Amniotic stem cell (primary cell): ENCODE data around the gene NR2E1.

ENCODE experiments used
- DNase-seq: peaks from one replicate; lab custom pipeline; 2025; lab: John Stamatoyannopoulos, UW

Gene NR2E1

DNA sequence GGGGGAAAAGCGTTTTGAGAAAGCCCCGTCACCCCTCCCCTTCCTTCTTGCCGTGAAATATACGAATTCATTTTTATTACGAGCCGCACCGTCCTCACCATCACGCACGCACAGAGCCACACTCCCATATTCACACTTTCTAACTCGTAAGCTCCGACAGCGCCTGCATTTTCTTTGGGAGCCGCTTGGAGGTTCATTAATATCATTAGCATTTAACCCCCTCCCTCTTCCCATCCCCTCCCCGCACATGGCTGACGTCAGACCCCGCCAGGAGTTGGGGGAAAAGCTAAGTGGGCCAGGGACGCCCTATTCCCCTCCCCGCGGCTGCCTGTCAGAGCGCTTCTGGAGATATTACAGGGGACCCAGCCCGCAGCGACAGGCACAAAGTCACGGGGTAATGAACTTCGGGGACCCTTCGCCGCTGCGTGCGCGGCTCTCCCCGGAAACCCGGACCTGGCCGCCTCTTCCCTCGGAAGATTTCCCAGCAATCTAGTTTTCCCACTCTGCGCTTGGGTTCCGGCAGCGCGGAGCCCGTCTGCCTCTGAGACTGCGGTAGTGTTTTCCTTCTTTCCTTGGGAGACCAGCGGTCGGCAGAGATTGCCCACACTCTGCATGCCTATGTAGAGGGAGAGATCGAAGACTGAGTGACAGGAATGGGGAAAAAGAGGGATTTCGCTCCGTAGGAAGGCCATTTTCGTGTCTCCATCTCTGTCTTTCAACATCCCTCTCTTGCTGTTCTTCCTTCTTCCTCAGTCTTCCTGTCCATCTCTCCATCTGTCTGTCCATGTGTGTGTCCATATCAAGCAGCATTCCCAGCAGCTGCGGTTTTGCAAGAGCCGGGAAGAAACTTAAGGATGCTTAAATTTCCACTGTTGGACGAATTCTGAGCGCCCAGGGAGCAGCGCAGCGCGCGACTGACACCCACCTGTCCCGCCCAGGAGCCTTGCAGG is at the start of gene NR2E1:
Gene NR2E1, plus strand, starts transcription at position 309 of the 950 bp plus-strand sequence. CDS start 744 bp downstream, outside the sequence.
- no peak for DNase-seq

DNA sequence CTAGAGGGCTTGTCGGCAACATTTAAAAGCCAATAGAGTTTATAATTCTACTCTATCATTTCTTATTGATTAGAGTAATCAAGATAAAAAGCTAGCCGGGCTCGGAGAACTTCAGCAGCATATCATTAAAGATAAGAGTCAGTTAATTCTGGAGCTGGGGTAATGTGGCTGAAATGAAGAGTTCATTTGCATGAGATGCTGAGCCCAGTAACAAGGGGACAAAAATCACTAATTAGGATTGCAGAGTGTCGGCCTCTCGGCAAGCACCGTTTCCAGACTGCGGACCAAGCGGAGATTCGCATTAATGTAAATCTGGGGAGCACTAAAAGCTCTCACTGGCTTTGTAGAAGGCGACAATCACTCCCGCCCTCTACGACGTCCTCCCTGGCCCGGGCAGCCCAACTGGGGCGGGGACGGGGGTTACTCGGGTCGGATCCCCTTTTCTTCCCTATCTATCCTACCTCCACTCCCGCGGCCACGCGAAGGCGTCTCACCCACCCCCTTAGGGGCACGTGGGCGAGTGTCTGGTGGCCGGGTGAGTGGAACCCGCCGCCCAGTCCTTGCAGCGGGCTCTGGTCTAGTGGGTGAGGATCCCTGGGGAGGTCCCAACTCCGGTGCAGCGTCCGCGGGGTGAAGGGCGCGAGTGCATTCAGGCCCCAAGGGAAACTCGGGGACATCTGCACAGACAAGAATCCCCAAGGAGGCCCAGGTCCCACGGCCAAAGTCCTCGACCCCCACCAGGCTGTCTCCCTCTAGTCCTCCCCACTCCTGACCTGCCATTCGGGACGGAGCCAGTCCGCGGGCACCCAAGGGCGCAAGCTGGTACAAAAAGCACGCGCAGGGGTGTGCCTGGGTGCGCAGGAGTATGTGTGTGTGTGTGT is 49.0 kb upstream of the NR2E1 start:
- no peak for DNase-seq

DNA sequence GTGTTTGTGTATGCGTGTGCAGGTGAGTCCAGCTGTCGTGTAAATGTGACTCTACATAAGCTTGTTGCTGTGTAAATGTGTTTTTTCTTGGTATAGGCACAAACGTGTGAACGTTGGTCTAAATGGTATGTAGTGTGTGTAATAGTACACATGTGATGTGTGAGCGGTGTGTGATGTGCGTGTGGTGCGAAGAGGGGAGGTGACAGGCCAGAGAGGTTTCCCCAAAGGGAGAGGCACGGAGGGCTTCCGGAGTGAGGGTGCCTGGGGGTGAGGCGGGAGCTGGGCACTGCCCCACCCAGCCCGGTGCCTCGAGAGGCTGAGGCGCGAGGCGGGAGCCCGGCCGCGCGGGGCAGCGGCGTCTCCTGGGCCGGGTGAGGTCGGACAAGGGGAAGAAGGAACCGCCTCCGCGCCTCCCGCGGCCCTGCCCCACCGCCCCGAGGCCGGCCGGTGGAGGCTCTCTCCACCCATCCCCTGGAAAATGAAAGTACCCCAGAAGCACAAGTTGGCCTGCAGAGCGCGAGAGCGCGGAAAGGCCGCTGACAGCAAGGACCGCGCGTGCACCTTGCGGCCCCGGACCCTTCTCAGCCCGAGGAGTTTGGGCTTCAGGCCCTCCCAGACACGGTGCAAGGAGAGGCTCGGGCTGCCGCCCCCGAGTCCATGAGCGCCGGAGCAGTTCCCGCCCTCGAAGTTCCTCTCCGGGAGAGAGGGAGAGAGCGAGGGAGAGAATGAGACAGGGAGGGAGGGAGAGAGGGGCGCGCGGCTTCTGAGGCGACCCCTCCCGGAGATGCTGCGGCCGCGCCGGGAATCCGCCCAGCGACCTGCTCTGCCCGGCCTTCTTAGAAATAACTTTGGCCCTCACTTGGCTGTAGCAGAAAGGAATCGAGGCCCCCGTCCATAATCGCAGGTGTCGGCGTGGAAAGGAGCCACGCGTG is 48.1 kb upstream of the NR2E1 start:
- no peak for DNase-seq

DNA sequence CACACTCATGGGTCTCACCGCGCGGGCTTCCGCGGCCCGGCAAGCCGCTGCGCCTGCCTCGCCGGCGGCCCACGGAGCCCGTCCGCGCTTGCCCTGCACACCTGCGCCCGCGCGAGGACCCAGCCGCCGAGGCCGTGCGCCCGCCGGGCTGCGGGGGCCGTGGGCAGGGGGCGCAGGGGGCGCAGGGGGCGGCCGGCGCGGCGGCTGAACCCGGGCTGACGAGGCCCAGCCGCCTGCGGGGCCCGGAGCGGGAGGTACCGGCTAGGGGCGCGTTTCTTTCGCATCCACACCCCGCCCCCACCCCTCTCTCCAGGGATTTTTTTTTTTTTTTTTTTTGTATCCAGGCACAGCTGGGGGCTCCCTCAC is 47.5 kb upstream of the NR2E1 start:
- no peak for DNase-seq

DNA sequence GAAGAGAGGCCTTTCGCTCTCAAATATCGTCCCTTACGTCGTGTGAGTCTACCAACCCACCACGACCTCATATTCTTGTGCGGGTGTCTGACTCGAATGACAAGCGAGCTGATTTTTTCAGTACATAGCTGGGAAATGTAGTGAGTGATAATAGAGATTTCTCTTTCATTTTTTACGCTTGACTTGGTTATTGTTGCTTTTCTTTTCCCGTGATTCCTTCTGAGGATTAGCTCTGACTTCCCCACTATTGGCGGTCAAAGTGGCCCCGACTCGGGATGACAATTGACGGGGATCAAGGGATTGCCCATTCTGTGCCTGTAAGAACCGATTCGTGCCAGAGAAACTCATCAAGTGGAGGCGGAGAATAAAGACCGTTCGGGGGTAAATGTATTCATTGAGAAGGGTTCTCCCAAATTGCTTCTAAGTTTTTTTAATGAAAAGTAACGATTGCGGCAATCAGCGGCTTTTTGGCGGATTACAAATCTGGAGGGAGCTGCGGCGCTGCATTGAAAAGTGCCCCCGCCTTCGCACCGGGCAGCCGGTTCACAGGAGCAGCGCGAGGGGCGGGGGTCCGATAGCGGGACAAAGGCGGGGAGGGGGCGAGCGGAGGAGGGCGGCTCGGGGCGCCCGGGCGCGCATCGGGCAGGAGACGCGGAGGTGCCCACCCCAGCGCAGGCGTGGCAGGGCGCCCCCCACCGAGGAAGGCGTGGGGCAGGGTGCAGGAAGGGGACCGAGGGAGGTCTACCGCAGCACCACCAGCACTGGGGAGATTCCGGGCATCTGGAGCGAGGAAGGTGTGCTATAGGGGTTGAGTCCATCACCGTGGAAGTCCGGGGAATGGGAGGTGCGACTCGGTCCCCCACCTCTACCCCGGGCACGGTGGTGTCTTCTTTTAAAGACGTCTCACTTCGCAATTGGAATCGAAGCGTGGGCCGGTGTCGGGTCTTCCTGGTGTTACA is 46.7 kb upstream of the NR2E1 start:
- DNase-seq = no peak

DNA sequence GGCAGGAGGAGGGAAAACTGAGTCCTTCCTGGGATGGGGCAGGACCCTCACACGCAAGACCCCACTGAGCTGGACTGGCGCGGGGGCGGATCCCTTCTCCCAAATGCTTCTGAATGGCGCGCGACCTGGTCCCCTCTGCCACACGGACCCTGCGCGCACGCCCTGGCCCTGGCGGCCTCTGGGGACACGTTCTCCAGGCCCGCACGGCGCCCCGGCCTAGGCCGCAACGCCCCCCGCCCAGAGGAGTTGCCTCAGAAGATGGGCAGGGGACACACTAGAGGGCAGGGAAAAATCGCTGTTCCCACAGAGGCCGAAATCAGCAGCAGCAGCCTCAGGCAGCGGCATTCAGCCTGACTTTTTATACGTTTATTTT is 46.1 kb upstream of the NR2E1 start:
- no peak for DNase-seq

DNA sequence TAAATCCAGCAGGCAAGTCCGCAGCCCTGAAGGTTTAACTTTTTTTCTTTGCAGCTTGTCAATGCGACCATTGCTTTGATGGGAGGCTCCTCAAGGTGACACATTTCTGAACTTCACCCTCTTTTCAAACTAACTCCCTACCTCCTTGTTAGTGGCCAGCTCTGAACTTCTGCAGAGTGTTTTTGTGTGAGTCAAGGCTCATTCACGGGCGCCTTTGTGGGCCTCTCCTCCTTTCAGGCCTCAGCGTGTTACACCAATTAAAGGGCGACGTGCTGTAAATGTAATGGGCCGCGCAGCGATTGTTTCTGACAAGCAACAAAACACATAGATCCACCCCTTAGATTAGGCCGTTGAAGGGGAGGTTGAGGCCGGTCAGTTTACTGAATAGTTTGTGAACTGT is 45.5 kb upstream of the NR2E1 start:
- no peak for DNase-seq

DNA sequence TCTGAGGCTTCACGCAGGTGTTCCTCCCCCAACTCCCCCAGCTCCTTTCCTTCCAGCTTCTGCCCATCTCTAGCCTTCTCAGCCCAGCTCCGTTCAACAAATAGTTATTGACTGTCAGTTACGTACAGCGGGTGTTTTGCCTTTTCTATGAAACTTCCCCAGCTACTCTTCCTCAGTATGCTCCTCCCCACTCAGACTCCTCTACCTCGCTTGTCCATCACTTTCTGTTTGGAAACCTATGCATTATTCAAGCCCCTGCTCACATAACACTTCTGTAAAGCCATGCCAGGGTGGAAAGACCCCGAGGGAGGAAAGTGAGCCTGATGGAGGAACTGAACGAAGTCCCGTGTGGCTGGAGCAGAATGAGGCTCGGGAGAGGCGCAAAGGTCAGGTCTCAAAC is 44.2 kb upstream of the NR2E1 start:
- DNase-seq = no peak

DNA sequence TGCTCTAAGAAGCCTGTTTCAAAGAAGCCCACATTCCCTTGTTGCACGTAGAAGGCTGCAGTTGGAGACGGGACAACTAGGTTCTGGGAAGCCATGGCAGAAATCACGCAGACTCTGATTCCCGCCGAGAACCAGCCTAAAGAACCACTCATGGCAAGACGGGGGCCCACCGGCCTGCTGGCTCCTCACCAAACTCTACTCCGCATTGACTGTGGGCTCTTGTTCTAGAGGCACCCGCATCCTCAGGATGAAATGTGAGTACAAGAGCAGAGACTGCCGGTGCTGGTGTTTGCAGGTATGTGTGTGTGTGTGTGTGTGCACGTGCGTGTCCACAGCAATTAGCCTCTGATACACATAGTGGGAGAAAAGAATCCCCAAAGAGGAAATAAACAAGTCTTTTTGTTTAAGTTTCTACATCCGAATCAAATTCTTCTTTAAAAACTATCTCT is 42.3 kb upstream of the NR2E1 start:
- no peak for DNase-seq

DNA sequence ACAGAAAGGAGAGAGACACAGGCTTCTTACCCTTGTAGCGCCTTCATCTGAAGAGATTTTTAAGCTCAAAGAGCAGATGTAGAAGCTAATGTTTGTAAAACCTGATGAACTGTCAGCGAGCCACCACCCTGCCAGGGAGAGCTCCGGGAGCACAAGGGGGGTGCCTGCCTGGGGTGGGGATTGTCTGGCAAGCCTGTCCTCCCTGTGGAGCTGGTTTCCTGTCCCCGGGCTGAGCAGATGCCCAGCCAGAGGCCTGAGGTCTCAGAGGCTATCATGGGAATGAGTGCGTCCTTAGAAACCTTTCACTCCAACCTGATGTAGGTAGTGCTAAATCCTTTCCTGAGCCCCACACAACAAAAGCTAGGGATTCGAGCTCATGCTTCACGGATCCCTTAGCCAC is 41.9 kb upstream of the NR2E1 start:
- no peak for DNase-seq

DNA sequence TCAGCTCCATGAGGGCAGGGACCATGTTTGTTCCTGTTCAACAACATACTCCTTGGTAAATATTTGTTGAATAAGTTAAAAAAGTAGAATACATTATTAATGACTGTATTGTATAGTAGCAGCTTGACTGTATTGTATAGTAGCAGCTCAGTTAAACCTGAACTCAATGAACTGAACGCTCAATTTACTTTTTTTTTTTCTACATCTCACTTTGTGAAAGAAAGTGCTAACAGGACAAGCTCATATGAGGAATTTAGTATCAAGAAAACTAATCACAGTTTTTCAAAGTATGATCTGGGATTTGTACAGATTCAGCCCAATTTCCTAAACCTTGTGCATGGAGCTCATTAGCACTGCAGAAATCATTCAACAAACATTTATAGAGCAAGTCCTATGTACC is 38.8 kb upstream of the NR2E1 start:
- DNase-seq = no peak

DNA sequence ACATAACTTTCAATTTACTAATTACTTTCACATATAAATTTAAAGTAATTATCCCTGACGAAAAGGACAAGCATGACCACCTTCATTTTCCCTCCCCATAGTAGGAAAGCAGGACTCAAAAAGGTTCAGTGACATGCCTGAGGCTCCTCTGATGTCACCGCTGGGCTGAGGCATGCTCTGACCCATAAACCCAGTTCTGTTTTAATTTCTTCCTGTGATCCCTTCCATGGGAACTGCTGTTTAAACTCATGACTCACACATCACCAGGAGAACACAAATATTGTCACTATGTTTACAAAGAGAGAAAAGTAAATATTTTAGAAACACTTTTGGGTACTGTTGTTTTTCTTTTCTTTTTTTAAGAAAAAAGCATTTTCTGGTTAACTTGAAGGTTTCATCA is 38.0 kb upstream of the NR2E1 start:
- DNase-seq = no peak

DNA sequence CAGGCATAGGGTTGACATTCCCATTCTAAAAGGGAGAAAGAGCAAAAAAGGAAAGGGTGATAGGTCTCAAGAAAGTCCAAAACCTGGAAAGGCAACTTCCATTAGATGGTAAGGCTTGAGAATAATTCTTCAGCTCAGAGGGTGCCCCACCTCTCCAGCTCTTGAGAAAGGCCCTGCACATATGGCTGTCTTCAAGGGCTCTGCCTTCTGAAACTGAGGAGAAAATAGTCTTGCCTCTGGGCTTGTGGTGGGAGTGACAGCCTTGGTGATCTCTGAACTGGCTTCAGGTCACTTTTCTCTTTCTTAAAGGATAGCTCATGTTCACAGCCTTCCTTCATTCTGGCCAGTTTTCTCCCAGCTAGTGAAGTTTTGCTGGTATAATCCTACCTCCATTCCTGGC is 35.6 kb upstream of the NR2E1 start:
- DNase-seq = no peak

DNA sequence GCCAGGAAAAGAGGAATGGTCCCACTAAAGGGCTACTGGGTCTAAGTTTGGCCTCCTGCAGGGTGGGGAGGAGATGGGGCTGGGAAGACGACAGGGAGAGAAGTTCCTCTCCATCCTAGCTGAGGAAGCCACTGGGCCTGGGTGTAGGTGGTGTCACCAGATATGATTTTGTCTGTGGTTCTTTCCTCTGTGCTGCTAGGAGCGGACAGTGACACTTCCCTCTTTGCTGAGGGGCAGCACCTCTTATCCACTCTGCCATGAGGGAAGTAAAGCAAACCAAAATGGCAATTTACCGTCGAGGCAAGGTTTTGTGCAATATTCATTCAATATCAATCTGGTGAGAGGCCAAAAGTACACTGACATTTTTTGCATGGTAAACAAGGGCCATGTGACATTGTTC is 33.0 kb upstream of the NR2E1 start:
- no peak for DNase-seq

DNA sequence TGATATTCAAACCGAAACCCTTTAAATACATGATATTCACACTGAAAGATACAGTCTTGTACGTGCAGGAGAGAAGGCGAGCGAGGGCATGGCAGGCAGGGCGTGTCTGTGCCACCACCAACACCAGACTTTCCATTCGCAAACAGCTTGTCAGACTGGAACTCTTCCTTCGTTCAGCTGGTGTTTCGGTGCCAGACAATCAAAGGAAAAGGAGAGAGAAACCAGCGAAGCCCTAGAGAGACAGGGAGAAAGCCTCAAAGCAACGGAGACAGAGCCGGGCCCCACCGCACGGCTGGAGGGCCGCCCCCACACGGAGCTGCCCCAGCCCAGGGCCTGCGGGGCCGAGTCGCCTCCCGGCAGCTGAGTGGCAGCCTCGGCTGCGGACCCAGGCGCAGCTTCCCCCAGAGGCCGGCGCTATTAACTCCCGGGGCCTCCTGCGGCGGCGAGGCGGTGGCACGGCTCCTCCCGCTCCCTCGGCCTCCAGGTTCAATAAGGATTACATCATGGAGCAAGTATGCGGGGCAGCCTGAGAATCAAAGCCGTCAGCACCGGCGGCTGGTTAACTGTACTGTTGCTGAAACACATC is 32.1 kb upstream of the NR2E1 start:
- DNase-seq = peak; percentile 45

DNA sequence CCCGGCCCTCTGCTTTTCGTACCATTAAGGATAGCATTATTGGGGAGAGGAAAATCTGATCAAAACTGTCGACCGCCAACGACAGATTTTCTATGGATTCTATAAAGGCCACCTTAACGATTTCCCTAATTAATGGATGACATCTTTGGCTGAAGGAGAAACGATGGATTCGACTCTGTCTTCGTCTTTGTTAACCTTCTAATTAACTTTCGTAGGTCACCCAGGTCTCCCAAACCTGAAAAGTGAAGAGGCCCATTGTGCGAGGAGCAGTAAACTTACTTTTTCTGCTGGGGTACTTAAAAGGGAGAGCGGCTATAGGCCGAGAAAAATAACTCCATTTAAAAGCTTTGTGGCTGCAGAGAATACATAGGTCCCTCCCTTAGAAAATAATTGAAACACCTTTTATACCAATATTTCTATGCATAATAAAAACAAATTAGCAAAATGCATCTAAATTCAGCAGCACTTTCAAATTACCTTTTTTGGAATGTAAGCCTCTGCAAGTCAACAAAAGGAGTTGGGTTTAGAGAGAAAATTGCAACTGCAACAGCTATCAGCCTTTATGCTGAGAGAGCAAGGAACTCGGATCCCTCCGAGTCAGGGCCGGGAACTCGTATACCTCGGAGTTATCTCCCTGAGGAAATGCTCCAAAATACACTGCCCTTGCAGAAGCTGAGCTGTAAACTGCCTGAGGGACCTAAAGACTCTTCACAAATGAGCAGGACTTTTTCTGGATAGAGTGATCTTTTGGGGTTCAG is 31.4 kb upstream of the NR2E1 start:
- DNase-seq = no peak

DNA sequence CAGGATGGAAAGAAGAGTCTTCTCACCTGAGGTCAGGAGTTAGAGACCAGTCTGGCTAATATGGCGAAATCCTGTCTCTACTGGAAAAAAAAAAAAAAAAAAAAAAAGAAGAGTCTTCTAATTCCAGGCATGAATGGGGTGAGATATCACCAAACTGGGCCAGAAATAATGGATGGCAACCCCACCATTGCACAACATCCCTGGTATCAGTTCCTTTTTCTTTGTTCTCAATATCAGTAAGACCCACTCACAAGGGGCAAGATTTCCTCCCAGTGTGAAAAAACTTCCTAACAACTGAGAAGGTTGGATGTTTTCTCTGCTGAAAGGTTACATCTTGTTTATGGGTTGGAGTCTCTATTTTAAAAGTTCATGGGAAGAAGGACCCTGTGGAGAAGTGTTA is 23.6 kb upstream of the NR2E1 start:
- no peak for DNase-seq

DNA sequence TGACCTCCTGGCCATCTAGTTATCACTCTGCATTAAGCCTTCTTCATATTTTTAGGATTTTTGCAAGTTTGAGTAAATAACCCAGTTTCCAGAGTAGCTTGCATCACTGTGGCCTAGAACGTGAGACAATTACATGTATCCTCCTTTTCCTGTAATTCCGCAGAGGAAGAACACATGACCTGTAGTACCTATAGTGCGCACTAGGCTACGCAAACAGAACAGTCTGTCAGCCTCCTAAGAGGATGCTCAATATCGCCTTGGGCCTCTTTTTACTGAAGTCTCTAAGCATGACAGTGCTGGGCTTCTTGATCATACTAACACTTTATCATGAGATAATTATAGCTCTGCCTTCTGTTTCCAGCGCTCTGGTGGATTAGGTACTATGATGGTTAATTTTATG is 20.2 kb upstream of the NR2E1 start:
- no peak for DNase-seq

DNA sequence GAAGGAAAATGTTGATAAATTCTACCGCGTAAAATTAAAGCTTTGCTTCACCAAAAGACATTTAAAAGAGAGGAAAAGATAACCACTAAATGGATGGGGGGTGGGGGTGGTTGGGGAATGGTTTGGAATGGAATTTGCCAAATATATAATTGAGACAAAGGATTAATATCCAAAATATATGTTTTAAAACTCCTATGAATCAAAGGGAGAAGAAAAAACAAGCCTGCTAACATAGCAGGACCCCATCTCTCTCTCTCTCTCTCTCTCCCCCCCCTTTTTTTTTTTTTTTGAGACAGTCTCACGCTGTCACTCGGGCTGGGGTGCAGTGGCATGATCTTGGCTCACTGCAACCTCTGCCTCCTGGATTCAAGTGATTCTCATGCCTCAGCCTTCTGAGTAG is 13.4 kb upstream of the NR2E1 start:
- no peak for DNase-seq
